MM.1S (cell line): Measurements from ENCODE around the gene HIBADH.

Experiments
- EZH2 ChIP-seq: fragments of 300-600 bp; sonication (generic); optimal IDR thresholded peaks from 2 replicates; pipeline ENCODE3; 2017; ENCODE audit warnings: low read depth, mild to moderate bottlenecking, antibody characterized with exemption, low read length, mixed read lengths
- EZH2phosphoT487 ChIP-seq: fragments of 300-600 bp; sonication (generic); IDR thresholded peaks from 2 replicates; pipeline ENCODE4 v1.6.1; 2018; ENCODE audit warnings: antibody characterized with exemption, low read length
- TF ChIP-seq, protein P1 (sequence below): fragments of 300-600 bp; sonication (generic); IDR thresholded peaks from 2 replicates; pipeline ENCODE4 v1.5.1; 2016; ENCODE audit warnings: antibody characterized with exemption, low read length, mixed read lengths

- TF ChIP-seq, protein P1, sequence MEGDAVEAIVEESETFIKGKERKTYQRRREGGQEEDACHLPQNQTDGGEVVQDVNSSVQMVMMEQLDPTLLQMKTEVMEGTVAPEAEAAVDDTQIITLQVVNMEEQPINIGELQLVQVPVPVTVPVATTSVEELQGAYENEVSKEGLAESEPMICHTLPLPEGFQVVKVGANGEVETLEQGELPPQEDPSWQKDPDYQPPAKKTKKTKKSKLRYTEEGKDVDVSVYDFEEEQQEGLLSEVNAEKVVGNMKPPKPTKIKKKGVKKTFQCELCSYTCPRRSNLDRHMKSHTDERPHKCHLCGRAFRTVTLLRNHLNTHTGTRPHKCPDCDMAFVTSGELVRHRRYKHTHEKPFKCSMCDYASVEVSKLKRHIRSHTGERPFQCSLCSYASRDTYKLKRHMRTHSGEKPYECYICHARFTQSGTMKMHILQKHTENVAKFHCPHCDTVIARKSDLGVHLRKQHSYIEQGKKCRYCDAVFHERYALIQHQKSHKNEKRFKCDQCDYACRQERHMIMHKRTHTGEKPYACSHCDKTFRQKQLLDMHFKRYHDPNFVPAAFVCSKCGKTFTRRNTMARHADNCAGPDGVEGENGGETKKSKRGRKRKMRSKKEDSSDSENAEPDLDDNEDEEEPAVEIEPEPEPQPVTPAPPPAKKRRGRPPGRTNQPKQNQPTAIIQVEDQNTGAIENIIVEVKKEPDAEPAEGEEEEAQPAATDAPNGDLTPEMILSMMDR = no peak
- no peak for TF ChIP-seq EZH2
- TF ChIP-seq EZH2phosphoT487 = no peak
Measured at GRCh38 chr7:27615420-27616185, 47.1 kb downstream of the HIBADH start.
